Transverse colon (tissue), 4 donors: ENCODE data around the gene MYO9A. TPM values are rescaled to one million over a fixed set of nuclear protein-coding genes. Genes with fewer than 3 reads are reported as not detected.
"Not testable (repeated sequence)": the region's sequence is repeated elsewhere in the genome, so short reads cannot be mapped to it uniquely, and the experiment has no call there.

Experiments
- DNase-seq: peaks from one replicate; pipeline ENCODE4 v3.0.0-alpha.2; 2019
- H3K27ac ChIP-seq, 4 donors: fragments of 200-600 bp; sonication (generic); 2 replicates each; pipeline ENCODE4 v1.5.1; 2016 to 2018; ENCODE audit warnings: inconsistent platforms in 4 of 4
- H3K27me3 ChIP-seq: fragments of 200-600 bp; sonication (generic); 2 replicates; pipeline ENCODE4 v1.5.1; 2017; ENCODE audit warnings: inconsistent platforms
- H3K36me3 ChIP-seq, 4 donors: fragments of 200-600 bp; sonication (generic); 2 replicates each; pipeline ENCODE4 v1.5.1; 2017 to 2019; ENCODE audit warnings: inconsistent platforms in 4 of 4
- H3K4me1 ChIP-seq, 4 donors: fragments of 200-600 bp; sonication (generic); 2 replicates each; pipeline ENCODE4 v1.5.1; 2017 to 2020; ENCODE audit warnings: inconsistent platforms in 4 of 4
- H3K4me3 ChIP-seq, 4 donors: fragments of 200-600 bp; sonication (generic); 1 replicate in 1 of 4; 2 replicates in 3 of 4; pipeline versions ENCODE4 v1.5.1 to v1.6.1; 2017 to 2019; ENCODE audit warnings: inconsistent platforms in 4 of 4
- H3K9me3 ChIP-seq, 2 donors: fragments of 200-600 bp; sonication (generic); 2 replicates each; pipeline ENCODE4 v1.5.1; 2017 to 2019; ENCODE audit warnings: inconsistent platforms in 2 of 2
- CTCF ChIP-seq, 5 experiments: fragments of 200-600 bp in 3 of 5; fragments of 450-650 bp in 2 of 5; sonication (generic) in 3 of 5; IDR thresholded peaks; 1 replicate in 2 of 5; 2 replicates in 3 of 5; pipeline ENCODE4 v1.5.1; 2016 to 2017; ENCODE audit warnings: antibody characterized with exemption in 5 of 5, inconsistent platforms in 3 of 5, mild to moderate bottlenecking in 2 of 5, moderate library complexity in 1 of 5
- EP300 ChIP-seq: sonication (generic); formaldehyde crosslinking; IDR thresholded peaks from one replicate; pipeline ENCODE4 v1.6.1; 2017; ENCODE audit warnings: antibody characterized with exemption, low read depth
- POLR2A ChIP-seq: fragments of 450-650 bp; IDR thresholded peaks from one replicate; pipeline ENCODE4 v1.6.1; 2016; ENCODE audit warnings: antibody characterized with exemption, mild to moderate bottlenecking, moderate library complexity
- POLR2AphosphoS5 ChIP-seq, 3 donors: sonication (generic); formaldehyde crosslinking; IDR thresholded peaks; one replicate each; pipeline ENCODE4 v1.6.1; 2016; ENCODE audit warnings: antibody characterized with exemption in 3 of 3
- WGBS, 2 donors: methylation state at CpG; one replicate each; pipeline ENCODE4 v1.1.5; 2018; ENCODE audit warnings: low coverage in 1 of 2; 5-methylcytosine and 5-hydroxymethylcytosine counted together
- in situ Hi-C, 4 donors: fragments of 200-750 bp; cut with MboI; loops; one replicate each; pipeline versions ENCODE4 v1.15.0 to v1.15.1; 2017; ENCODE audit warnings: low sequenced_read_pairs in 3 of 4, low pct_ligation_motif_present in 1 of 4, low pct_unique_long_range_greater_than_20kb in 1 of 4
- intact Hi-C: fragments of 100-400 bp; cut with DNase I; formaldehyde crosslinking; loops from one replicate; pipeline ENCODE4 v1.15.1; 2023; ENCODE audit warnings: low total_unique reads
- total RNA-seq, 4 donors: library from RNA; depleted of rRNA; stranded (reverse); fragments of >200 nt; gene quantifications; one replicate each; pipeline ENCODE4 v1.1.0, GENCODE V29; 2016

MYO9A gene
- total RNA-seq, 4 donors from 2014 or later: 52.4 to 103 (median 74.2) TPM

- H3K4me1 ChIP-seq: peaks cover 0 to 5% (median 0%) of the 10 kb centered on the region in 4 donors
- no peaks in the 10 kb centered on the region for H3K27me3 ChIP-seq
- no peaks in the 10 kb centered on the region for H3K9me3 ChIP-seq
- H3K27ac ChIP-seq: no peak overlapping the region
- WGBS, 2 donors: 85% methylated on average over 1 of the region's 1 CpG; no CpG with 5 or more reads in 1 of the 2 donors
- intact Hi-C loops: no loop called here
- no peaks in the 10 kb centered on the region for H3K36me3 ChIP-seq
- no peak overlapping the region for H3K4me3 ChIP-seq
- TF ChIP-seq POLR2AphosphoS5 (IDR thresholded peaks at IDR 0.05) (no peak), CTCF (IDR thresholded peaks at IDR 0.05) (no peak), POLR2A (no peak), EP300 (no peak)
- in situ Hi-C loops: no loop called here
- no peak for DNase-seq
Observed at GRCh38 chr15:72082176-72082575, 35.8 kb downstream of the MYO9A start.

GRCh38 chr15:72078887-72079286, 39.1 kb downstream of the MYO9A start:
- Histone ChIP-seq H3K27ac (no peak overlapping the region), H3K9me3 (no peaks in the 10 kb centered on the region), H3K36me3 (no peaks in the 10 kb centered on the region), H3K4me1 (peaks cover 0 to 12% (median 9%) of the 10 kb centered on the region in 4 donors), H3K4me3 (no peak overlapping the region), H3K27me3 (no peaks in the 10 kb centered on the region)
- DNase-seq: no peak
- WGBS, 2 donors: 79 to 86% methylated on average over 6 of the region's 6 CpGs
- intact Hi-C loops (no loop called here), in situ Hi-C loops (no loop called here)
- no peak for TF ChIP-seq POLR2A
- TF ChIP-seq EP300: no peak
- no peak for TF ChIP-seq CTCF (IDR thresholded peaks at IDR 0.05)
- TF ChIP-seq POLR2AphosphoS5 (IDR thresholded peaks at IDR 0.05): no peak

- H3K4me1 ChIP-seq: peaks cover 0 to 12% (median 9%) of the 10 kb centered on the region in 4 donors
- no peak for TF ChIP-seq EP300
- no peak for TF ChIP-seq POLR2A
- no peak for TF ChIP-seq POLR2AphosphoS5 (IDR thresholded peaks at IDR 0.05)
- no peak for TF ChIP-seq CTCF (IDR thresholded peaks at IDR 0.05)
- H3K4me3 ChIP-seq: no peak overlapping the region
- H3K27me3 ChIP-seq: no peaks in the 10 kb centered on the region
- intact Hi-C loops (no loop called here), in situ Hi-C loops (no loop called here)
- no peak for DNase-seq
- no peaks in the 10 kb centered on the region for H3K36me3 ChIP-seq
- no peak overlapping the region for H3K27ac ChIP-seq
- WGBS, 2 donors: 100% methylated on average over 1 of the region's 1 CpG; no CpG with 5 or more reads in 1 of the 2 donors
- no peaks in the 10 kb centered on the region for H3K9me3 ChIP-seq
Observed at GRCh38 chr15:72077950-72078349, 40.0 kb downstream of the MYO9A start.

- Histone ChIP-seq H3K27ac (no peak overlapping the region), H3K4me3 (no peak overlapping the region), H3K27me3 (no peaks in the 10 kb centered on the region), H3K9me3 (no peaks in the 10 kb centered on the region), H3K4me1 (peaks cover 0 to 17% (median 10%) of the 10 kb centered on the region in 4 donors), H3K36me3 (no peaks in the 10 kb centered on the region)
- TF ChIP-seq POLR2A: no peak
- TF ChIP-seq POLR2AphosphoS5 (IDR thresholded peaks at IDR 0.05): no peak
- no peak for TF ChIP-seq CTCF (IDR thresholded peaks at IDR 0.05)
- TF ChIP-seq EP300: no peak
- intact Hi-C loops: no loop called here
- WGBS, 2 donors: 75 to 80% methylated on average over 2 to 5 of the region's 5 CpGs
- no peak for DNase-seq
- in situ Hi-C loops: no loop called here
Observed at GRCh38 chr15:72074335-72075060, 43.5 kb downstream of the MYO9A start.

- H3K27ac ChIP-seq, in situ Hi-C loops, H3K36me3 ChIP-seq, intact Hi-C loops, H3K4me3 ChIP-seq, DNase-seq, H3K27me3 ChIP-seq, H3K9me3 ChIP-seq: not testable (repeated sequence)
- 79 to 82% methylated on average over 5 to 8 of the region's 8 CpGs for WGBS, 2 donors
- peaks cover 0 to 29% (median 10%) of the 10 kb centered on the region in 4 donors for H3K4me1 ChIP-seq
Observed at GRCh38 chr15:72071448-72071825, 46.5 kb downstream of the MYO9A start.
